ENCODE measurements around the gene TP73. TPM values are rescaled to one million over a fixed set of nuclear protein-coding genes. Genes with fewer than 3 reads are reported as not detected.

The TP73 gene
- total and polyA plus RNA-seq, 11 donors, result 0.01 to 0.53 (median 0.15) TPM; not detected in 6

- no peak overlapping the region for H3K4me3 ChIP-seq
- H3K27ac ChIP-seq, result no peak overlapping the region
- H3K9me3 ChIP-seq, result no peaks in the 10 kb centered on the region
- intact Hi-C loops (cut with DNase I), result no loop called here
- DNase-seq, result no peak
- TF ChIP-seq POLR2A (IDR thresholded peaks at IDR 0.05) (no peak), CTCF (IDR thresholded peaks at IDR 0.05) (no peak)
- WGBS, 4 donors, result 67 to 73% (median 69%) methylated on average over 5 of the region's 5 CpGs
- H3K4me1 ChIP-seq, result peaks cover 0 to 33% (median 17%) of the 10 kb centered on the region in 12 donors
- H3K27me3 ChIP-seq, result peaks cover 0 to 21% (median 0%) of the 10 kb centered on the region in 9 donors
- H3K36me3 ChIP-seq, result no peaks in the 10 kb centered on the region
- ATAC-seq, result no peak
These were observed 97.2 kb downstream of the TP73 start for GRCh38 chr1:3749512-3749911.

- Histone ChIP-seq H3K36me3 (no peaks in the 10 kb centered on the region), H3K27me3 (peaks cover 0 to 33% (median 0%) of the 10 kb centered on the region in 9 donors), H3K27ac (no peak overlapping the region), H3K4me1 (peaks cover 0 to 21% (median 14%) of the 10 kb centered on the region in 12 donors), H3K9me3 (no peaks in the 10 kb centered on the region), H3K4me3 (no peak overlapping the region)
- intact Hi-C loops (cut with DNase I), result no loop called here
- 40 to 68% (median 52%) methylated on average over 6 of the region's 6 CpGs for WGBS, 4 donors
- TF ChIP-seq POLR2A (IDR thresholded peaks at IDR 0.05) (no peak), CTCF (IDR thresholded peaks at IDR 0.05) (no peak)
- DNase-seq, result no peak
- ATAC-seq, result no peak
These were observed 98.4 kb downstream of the TP73 start for GRCh38 chr1:3750741-3751140.

- Histone ChIP-seq H3K4me3 (no peak within 1 kb of the TSS), H3K4me1 (peaks cover 0 to 6% (median 5%) of the 10 kb centered on the region in 12 donors), H3K27me3 (peaks cover 0 to 44% (median 2%) of the 10 kb centered on the region in 9 donors), H3K27ac (no peak within 1 kb of the TSS), H3K9me3 (no peaks in the 10 kb centered on the region), H3K36me3 (no peaks in the 10 kb centered on the region)
- 84 to 86% (median 85%) methylated on average over 17 of the region's 17 CpGs for WGBS, 4 donors
- TF ChIP-seq CTCF (IDR thresholded peaks at IDR 0.05) (no peak), POLR2A (IDR thresholded peaks at IDR 0.05) (no peak)
- intact Hi-C loops (cut with DNase I), result no loop called here
- ATAC-seq (peak in 1 of 4 donors; percentile 13), DNase-seq (peak in 1 of 5 donors; percentile 56)
These were observed 100.2 kb downstream of the TP73 start, which contains the start of gene CCDC27 for GRCh38 chr1:3752400-3752945. Gene CCDC27 (plus strand): TSS chr1:3752450. CDS start chr1:3752482, 32 bp downstream.

- H3K27me3 ChIP-seq, result peaks cover 0 to 44% (median 2%) of the 10 kb centered on the region in 9 donors
- WGBS, 4 donors, result 79 to 85% (median 84%) methylated on average over 16 to 20 of the region's 20 CpGs
- H3K36me3 ChIP-seq, result no peaks in the 10 kb centered on the region
- intact Hi-C loops (cut with DNase I), result no loop called here
- H3K27ac ChIP-seq, result no peak overlapping the region
- ATAC-seq (no peak), DNase-seq (peak in 1 of 5 donors; percentile 37)
- no peak overlapping the region for H3K4me3 ChIP-seq
- TF ChIP-seq CTCF (IDR thresholded peaks at IDR 0.05) (no peak), POLR2A (IDR thresholded peaks at IDR 0.05) (no peak)
- H3K9me3 ChIP-seq, result no peaks in the 10 kb centered on the region
- no peaks in the 10 kb centered on the region for H3K4me1 ChIP-seq
These were observed 101.5 kb downstream of the TP73 start for GRCh38 chr1:3753656-3754454.

Data from heart left ventricle (tissue), 16 donors.